AG04449 (cell line): ENCODE data around the gene HS3ST6.

Source experiments
- CTCF ChIA-PET: fragments of 350-600 bp; formaldehyde crosslinking; extraction: SDS; loops from one replicate; lab custom pipeline; 2021; ENCODE audit warnings: antibody characterized with exemption; lab: Yijun Ruan, JAX
- POLR2A ChIA-PET: fragments of 400-600, 350-600 bp; formaldehyde crosslinking; extraction: SDS; loops from one replicate; lab custom pipeline; 2020; ENCODE audit warnings: antibody characterized with exemption, inconsistent platforms; lab: Yijun Ruan, JAX
- DNase-seq: peaks from one replicate; pipeline ENCODE4 v3.0.0-alpha.2; 2010; ENCODE audit warnings: low read depth, low spot score
- H3K4me3 ChIP-seq: 2 replicates; pipeline ENCODE4 v1.5.1; 2011; ENCODE audit warnings: low read depth, mild to moderate bottlenecking, control low read depth, low read length
- CTCF ChIP-seq: IDR thresholded peaks from one replicate; pipeline ENCODE4 v1.5.1; 2011; ENCODE audit warnings: mild to moderate bottlenecking, moderate library complexity, low read length, control low read depth, inconsistent platforms; ENCODE audit not compliant: insufficient read depth; ENCODE audit errors: missing control alignments

The HS3ST6 gene

DNA sequence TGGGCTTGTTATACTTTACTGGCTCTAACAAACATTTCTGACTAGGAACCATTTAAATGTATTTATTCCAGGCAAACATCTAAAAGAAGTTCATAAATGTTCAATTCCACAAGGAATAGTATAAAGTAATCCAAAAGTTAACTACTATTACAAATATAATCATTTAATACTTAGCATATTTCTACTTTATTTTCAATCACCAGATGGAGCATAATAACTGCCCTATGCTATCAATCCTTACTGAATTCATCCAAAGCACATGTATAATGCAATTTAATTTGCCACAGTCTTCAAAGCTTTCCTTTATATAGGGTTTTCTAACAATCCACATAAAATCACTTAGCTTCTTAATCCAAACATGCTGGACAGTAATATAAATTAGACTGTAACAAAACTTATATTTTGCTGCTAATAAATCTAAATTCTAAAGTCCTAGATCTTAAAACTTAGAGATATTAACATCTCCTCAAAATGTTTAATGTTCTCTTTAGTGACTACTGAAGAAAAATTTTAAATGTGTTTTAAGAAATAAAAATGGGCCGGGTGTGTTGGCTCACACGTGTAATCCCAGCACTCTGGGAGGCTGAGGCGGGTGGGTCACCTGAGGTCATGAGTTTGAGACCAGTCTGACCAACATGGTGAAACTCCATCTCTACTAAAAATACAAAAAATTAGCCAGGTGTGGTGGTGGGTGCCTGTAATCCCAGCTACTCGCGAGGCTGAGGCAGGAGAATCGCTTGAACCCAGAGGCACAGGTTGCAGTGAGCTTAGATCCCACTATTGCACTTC is 52.1 kb downstream of the HS3ST6 start:
- ChIA-PET CTCF (interaction anchor here (0.8 to 25.0 kb wide), 9 partner anchors 9 to 275 kb away, joined by 3 to 345 read pairs (median 3); no protein-coding TSS in a partner anchor), POLR2A (no interaction called here)
- no peak for TF ChIP-seq CTCF
- no peak for DNase-seq
- H3K4me3 ChIP-seq: no peak overlapping the region

- H3K4me3 ChIP-seq: no peak overlapping the region
- peak; percentile 24 for TF ChIP-seq CTCF
- peak; percentile 4 for DNase-seq
- ChIA-PET POLR2A (no interaction called here), CTCF (interaction anchor here (0.6 to 25.0 kb wide), 27 partner anchors 10 to 117 kb away, joined by 3 to 345 read pairs (median 4); partner anchors contain the start of gene NOXO1)
Measured at GRCh38 chr16:1863681-1864460, 54.3 kb downstream of the HS3ST6 start.

- CTCF ChIA-PET: interaction anchor here (0.9 to 25.0 kb wide), 14 partner anchors 9 to 121 kb away, joined by 3 to 345 read pairs (median 4); partner anchors contain the start of gene GFER
- H3K4me3 ChIP-seq: no peak overlapping the region
- POLR2A ChIA-PET: interaction anchor here (0.7 to 1.0 kb wide), 2 partner anchors 67 to 102 kb away, joined by 3 to 4 read pairs; partner anchors contain the start of gene RPS2
- DNase-seq: no peak
- TF ChIP-seq CTCF: no peak
Measured at GRCh38 chr16:1862394-1862793, 55.8 kb downstream of the HS3ST6 start.

DNA sequence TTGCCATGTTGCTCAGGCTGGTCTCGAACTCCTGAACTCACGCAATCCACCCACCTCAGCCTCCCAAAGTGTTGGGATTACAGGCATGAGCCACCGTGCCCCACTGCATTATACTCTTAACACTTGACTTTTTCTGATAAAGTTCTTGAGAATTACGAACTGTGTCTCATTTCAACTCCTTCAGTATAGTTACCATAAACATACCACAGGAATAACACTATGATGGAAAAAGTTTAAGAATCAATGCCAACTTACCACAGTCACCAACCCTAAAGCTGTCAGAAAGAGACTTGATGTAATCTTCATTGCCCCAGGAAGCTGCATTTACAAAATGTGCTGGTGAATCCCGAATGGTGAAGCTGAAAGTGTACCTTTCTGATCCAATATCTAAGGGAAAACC is 56.5 kb downstream of the HS3ST6 start:
- TF ChIP-seq CTCF: no peak
- DNase-seq: no peak
- no peak overlapping the region for H3K4me3 ChIP-seq
- POLR2A ChIA-PET: no interaction called here
- CTCF ChIA-PET: interaction anchor here (0.9 to 25.0 kb wide), 7 partner anchors 9 to 122 kb away, joined by 3 to 345 read pairs (median 4); partner anchors contain the start of gene GFER
